Lower lobe of right lung (tissue), 2 donors: ENCODE data around the gene ZNF609. TPM values are rescaled to one million over a fixed set of nuclear protein-coding genes. Genes with fewer than 3 reads are reported as not detected.
"Not testable (repeated sequence)": the region's sequence is repeated elsewhere in the genome, so short reads cannot be mapped to it uniquely, and the experiment has no call there.

Experiments
- ATAC-seq, 2 donors: fragments of 200-7000 bp; cut with Tn5 transposase; one replicate each; pipeline ENCODE4 v1.9.1; 2020 to 2022; ENCODE audit warnings: mild to moderate bottlenecking in 2 of 2, moderate library complexity in 2 of 2
- DNase-seq: peaks from one replicate; pipeline ENCODE4 v3.0.0-alpha.2; 2020
- H3K27ac ChIP-seq: fragments of 200-600 bp; one replicate; pipeline ENCODE4 v1.8.0; 2022
- H3K27me3 ChIP-seq: fragments of 200-600 bp; one replicate; pipeline ENCODE4 v1.8.0; 2022; ENCODE audit warnings: low read depth
- H3K36me3 ChIP-seq: fragments of 200-600 bp; one replicate; pipeline ENCODE4 v1.8.0; 2022; ENCODE audit warnings: mild to moderate bottlenecking
- H3K4me1 ChIP-seq: fragments of 200-600 bp; one replicate; pipeline ENCODE4 v1.8.0; 2022
- H3K4me3 ChIP-seq: fragments of 200-600 bp; one replicate; pipeline ENCODE4 v1.8.0; 2022; ENCODE audit warnings: mild to moderate bottlenecking
- H3K9me3 ChIP-seq: fragments of 200-600 bp; one replicate; pipeline ENCODE4 v1.8.0; 2022
- intact Hi-C: fragments of 100-400 bp; cut with DNase I; formaldehyde crosslinking; loops from one replicate; pipeline ENCODE4 v1.11.0; 2022
- total RNA-seq: library from RNA; stranded (reverse); fragmentation: NEBNext Ultra II Directional; extraction: Animal tissue kit (Norgen Biotek cat#: 25700); gene quantifications from one replicate; pipeline ENCODE4 v1.2.1, GENCODE V29; 2021
- TF ChIP-seq, protein P1 (sequence below): fragments of 200-600 bp; IDR thresholded peaks from one replicate; pipeline ENCODE4 v1.8.0; 2022; ENCODE audit warnings: antibody characterized with exemption, mild to moderate bottlenecking
- donor health status: DM: no; HTN: yes; CAD: no; lungs with severe emphysema.

The ZNF609 gene
- total RNA-seq, 1 donor from 2014 or later = 45.3 TPM

- H3K9me3 ChIP-seq = no peaks in the 10 kb centered on the region
- H3K36me3 ChIP-seq = no peaks in the 10 kb centered on the region
- TF ChIP-seq, protein P1, sequence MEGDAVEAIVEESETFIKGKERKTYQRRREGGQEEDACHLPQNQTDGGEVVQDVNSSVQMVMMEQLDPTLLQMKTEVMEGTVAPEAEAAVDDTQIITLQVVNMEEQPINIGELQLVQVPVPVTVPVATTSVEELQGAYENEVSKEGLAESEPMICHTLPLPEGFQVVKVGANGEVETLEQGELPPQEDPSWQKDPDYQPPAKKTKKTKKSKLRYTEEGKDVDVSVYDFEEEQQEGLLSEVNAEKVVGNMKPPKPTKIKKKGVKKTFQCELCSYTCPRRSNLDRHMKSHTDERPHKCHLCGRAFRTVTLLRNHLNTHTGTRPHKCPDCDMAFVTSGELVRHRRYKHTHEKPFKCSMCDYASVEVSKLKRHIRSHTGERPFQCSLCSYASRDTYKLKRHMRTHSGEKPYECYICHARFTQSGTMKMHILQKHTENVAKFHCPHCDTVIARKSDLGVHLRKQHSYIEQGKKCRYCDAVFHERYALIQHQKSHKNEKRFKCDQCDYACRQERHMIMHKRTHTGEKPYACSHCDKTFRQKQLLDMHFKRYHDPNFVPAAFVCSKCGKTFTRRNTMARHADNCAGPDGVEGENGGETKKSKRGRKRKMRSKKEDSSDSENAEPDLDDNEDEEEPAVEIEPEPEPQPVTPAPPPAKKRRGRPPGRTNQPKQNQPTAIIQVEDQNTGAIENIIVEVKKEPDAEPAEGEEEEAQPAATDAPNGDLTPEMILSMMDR = no peak
- no peak overlapping the region for H3K27ac ChIP-seq
- H3K4me1 ChIP-seq = peaks cover 19% of the 10 kb centered on the region
- H3K27me3 ChIP-seq = no peaks in the 10 kb centered on the region
- intact Hi-C loops = no loop called here
- no peak for ATAC-seq
- no peak for DNase-seq
- H3K4me3 ChIP-seq = no peak overlapping the region
These were observed 143.9 kb downstream of the ZNF609 start for GRCh38 chr15:64604319-64604718.

GRCh38 chr15:64607416-64607815, 147.0 kb downstream of the ZNF609 start:
- H3K36me3 ChIP-seq, ATAC-seq, H3K4me3 ChIP-seq, H3K9me3 ChIP-seq, intact Hi-C loops, H3K27me3 ChIP-seq, DNase-seq, H3K27ac ChIP-seq: not testable (repeated sequence)
- H3K4me1 ChIP-seq = peaks cover 14% of the 10 kb centered on the region

- no peak for ATAC-seq
- H3K36me3 ChIP-seq = no peaks in the 10 kb centered on the region
- H3K27ac ChIP-seq = no peak overlapping the region
These were observed 150.0 kb downstream of the ZNF609 start for GRCh38 chr15:64610257-64610919.

DNA sequence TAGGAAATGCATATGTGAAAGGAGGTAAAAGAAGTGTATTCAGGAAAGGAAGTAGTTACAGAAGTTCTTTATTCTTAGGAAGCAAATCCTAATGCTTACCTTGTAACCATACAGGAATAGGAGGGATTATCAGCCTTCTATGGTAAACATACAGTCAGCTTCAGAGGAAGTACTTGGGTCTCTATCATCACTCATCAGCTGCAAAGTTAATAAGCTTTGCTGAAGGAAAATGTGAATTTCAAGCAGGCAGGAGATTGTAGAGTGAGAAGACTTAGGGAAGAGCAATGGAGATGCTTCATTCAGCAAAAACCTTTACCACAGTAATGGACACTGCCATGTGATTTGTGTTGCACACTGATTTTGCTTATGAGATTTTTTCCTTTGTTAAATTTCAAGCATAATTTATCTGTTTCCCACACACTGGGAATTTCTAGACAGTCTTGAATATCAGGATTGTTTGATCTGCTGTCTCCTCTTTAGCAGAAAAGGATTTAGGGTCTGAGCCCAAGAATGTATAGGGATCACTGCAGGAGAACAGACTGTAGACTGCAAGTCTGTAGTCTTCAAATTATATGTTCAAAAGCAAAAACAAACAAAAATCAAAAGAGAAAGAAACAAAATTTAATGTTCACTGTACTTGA, 150.8 kb downstream of the ZNF609 start:
- ATAC-seq = no peak
- H3K9me3 ChIP-seq = no peaks in the 10 kb centered on the region

More at GRCh38 chr15:64610257-64610919, 150.0 kb downstream of the ZNF609 start:
- Histone ChIP-seq H3K4me1 (peaks cover 13% of the 10 kb centered on the region), H3K9me3 (no peaks in the 10 kb centered on the region), H3K4me3 (no peak overlapping the region), H3K27me3 (no peaks in the 10 kb centered on the region)
- TF ChIP-seq, protein P1 = no peak
- intact Hi-C loops = no loop called here
- no peak for DNase-seq

GRCh38 chr15:64614519-64614918, 154.1 kb downstream of the ZNF609 start:
- intact Hi-C loops = no loop called here
- Histone ChIP-seq H3K27ac (no peak overlapping the region), H3K4me1 (peaks cover 20% of the 10 kb centered on the region), H3K4me3 (no peak overlapping the region), H3K27me3 (no peaks in the 10 kb centered on the region), H3K36me3 (no peaks in the 10 kb centered on the region), H3K9me3 (no peaks in the 10 kb centered on the region)
- DNase-seq = no peak
- ATAC-seq = no peak
- TF ChIP-seq, protein P1 = no peak

More for the DNA sequence above, 150.8 kb downstream of the ZNF609 start:
- DNase-seq = no peak
- no peaks in the 10 kb centered on the region for H3K27me3 ChIP-seq
- H3K27ac ChIP-seq = no peak overlapping the region
- H3K4me3 ChIP-seq = no peak overlapping the region
- peaks cover 13% of the 10 kb centered on the region for H3K4me1 ChIP-seq
- intact Hi-C loops = no loop called here
- H3K36me3 ChIP-seq = no peaks in the 10 kb centered on the region
- TF ChIP-seq, protein P1 = no peak

- no peak for ATAC-seq
- H3K36me3 ChIP-seq = no peaks in the 10 kb centered on the region
- intact Hi-C loops = no loop called here
- no peak for DNase-seq
- no peak overlapping the region for H3K27ac ChIP-seq
- H3K9me3 ChIP-seq = no peaks in the 10 kb centered on the region
- peaks cover 36% of the 10 kb centered on the region for H3K4me1 ChIP-seq
- TF ChIP-seq, protein P1 = no peak
- H3K27me3 ChIP-seq = no peaks in the 10 kb centered on the region
- H3K4me3 ChIP-seq = no peak overlapping the region
These were observed 157.3 kb downstream of the ZNF609 start for GRCh38 chr15:64617727-64618126.
